ENCODE data around the gene ETNK2. TPM values are rescaled to one million over a fixed set of nuclear protein-coding genes. Genes with fewer than 3 reads are reported as not detected.

ETNK2 gene
- total RNA-seq, 2 experiments from 2014 or later = 1.9 TPM; not detected in 1

GRCh38 chr1:204116539-204116938 is 35.3 kb downstream of the ETNK2 start:
- H3K4me1 ChIP-seq (ENCODE audit: insufficient read depth, low read length, poor library complexity, severe bottlenecking) = peaks cover 9% of the 10 kb centered on the region
- no peak overlapping the region for H3K4me3 ChIP-seq (ENCODE audit: low read depth, low read length, poor library complexity, severe bottlenecking)
- H4K20me1 ChIP-seq (ENCODE audit: insufficient read depth, low read length) = no peaks in the 10 kb centered on the region
- intact Hi-C loops (cut with micrococcal nuclease; ENCODE audit: unreplicated experiment) = no loop called here
- H3K79me2 ChIP-seq (ENCODE audit: insufficient read depth, low read depth, low read length) = no peaks in the 10 kb centered on the region
- no peak overlapping the region for H2AFZ ChIP-seq (ENCODE audit: low read length)
- no peak overlapping the region for H3K4me2 ChIP-seq (ENCODE audit: low read length)
- H3K9me3 ChIP-seq (ENCODE audit: low read length) = no peaks in the 10 kb centered on the region
- ChIA-PET POLR2A (no interaction called here), CTCF (ENCODE audit: unreplicated experiment) (no interaction called here)
- BruUV-seq (replicated peaks) = no TSS peak
- no peak for TF ChIP-seq EZH2phosphoT487 (IDR thresholded peaks at IDR 0.05; ENCODE audit: borderline replicate concordance, low read depth, low read length)
- no peak for TF ChIP-seq CTCF (conservative IDR thresholded peaks at IDR 0.05; ENCODE audit: low read length)
- H3K36me3 ChIP-seq (ENCODE audit: insufficient read depth, low read length) = no peaks in the 10 kb centered on the region
- no peak for DNase-seq (ENCODE audit: low spot score)
- H3K27ac ChIP-seq (ENCODE audit: low read depth, low read length, poor library complexity, severe bottlenecking) = no peak overlapping the region
- no peaks in the 10 kb centered on the region for H3K9me2 ChIP-seq (ENCODE audit: insufficient read depth, low read length)

GRCh38 chr1:204115116-204115515 is 36.7 kb downstream of the ETNK2 start:
- no TSS peak for BruUV-seq (replicated peaks)
- TF ChIP-seq EZH2phosphoT487 (IDR thresholded peaks at IDR 0.05; ENCODE audit: borderline replicate concordance, low read depth, low read length) (no peak), CTCF (conservative IDR thresholded peaks at IDR 0.05; ENCODE audit: low read length) (no peak)
- intact Hi-C loops (cut with micrococcal nuclease; ENCODE audit: unreplicated experiment) = no loop called here
- Histone ChIP-seq H3K27ac (ENCODE audit: low read depth, low read length, poor library complexity, severe bottlenecking) (no peak overlapping the region), H4K20me1 (ENCODE audit: insufficient read depth, low read length) (no peaks in the 10 kb centered on the region), H2AFZ (ENCODE audit: low read length) (no peak overlapping the region), H3K36me3 (ENCODE audit: insufficient read depth, low read length) (no peaks in the 10 kb centered on the region), H3K4me2 (ENCODE audit: low read length) (no peak overlapping the region), H3K9me2 (ENCODE audit: insufficient read depth, low read length) (no peaks in the 10 kb centered on the region), H3K4me3 (ENCODE audit: low read depth, low read length, poor library complexity, severe bottlenecking) (no peak overlapping the region), H3K9me3 (ENCODE audit: low read length) (no peaks in the 10 kb centered on the region), H3K4me1 (ENCODE audit: insufficient read depth, low read length, poor library complexity, severe bottlenecking) (peaks cover 9% of the 10 kb centered on the region), H3K79me2 (ENCODE audit: insufficient read depth, low read depth, low read length) (no peaks in the 10 kb centered on the region)
- POLR2A ChIA-PET = interaction anchor here (0.6 to 0.7 kb wide), 8 partner anchors 10 to 632 kb away, joined by 4 to 8 read pairs (median 5); no protein-coding TSS in a partner anchor
- CTCF ChIA-PET (ENCODE audit: unreplicated experiment) = interaction anchor here (0.7 kb wide), 1 partner anchor 14 kb away, joined by 3 read pairs; no protein-coding TSS in a partner anchor
- no peak for DNase-seq (ENCODE audit: low spot score)

- no peak for DNase-seq (ENCODE audit: low spot score)
- H3K79me2 ChIP-seq (ENCODE audit: insufficient read depth, low read depth, low read length) = no peaks in the 10 kb centered on the region
- H3K4me1 ChIP-seq (ENCODE audit: insufficient read depth, low read length, poor library complexity, severe bottlenecking) = peaks cover 9% of the 10 kb centered on the region
- no peak overlapping the region for H3K4me2 ChIP-seq (ENCODE audit: low read length)
- H3K4me3 ChIP-seq (ENCODE audit: low read depth, low read length, poor library complexity, severe bottlenecking) = no peak overlapping the region
- H3K9me3 ChIP-seq (ENCODE audit: low read length) = no peaks in the 10 kb centered on the region
- no peaks in the 10 kb centered on the region for H4K20me1 ChIP-seq (ENCODE audit: insufficient read depth, low read length)
- CTCF ChIA-PET (ENCODE audit: unreplicated experiment) = no interaction called here
- no TSS peak for BruUV-seq (replicated peaks)
- H3K36me3 ChIP-seq (ENCODE audit: insufficient read depth, low read length) = no peaks in the 10 kb centered on the region
- H3K9me2 ChIP-seq (ENCODE audit: insufficient read depth, low read length) = no peaks in the 10 kb centered on the region
- H3K27ac ChIP-seq (ENCODE audit: low read depth, low read length, poor library complexity, severe bottlenecking) = no peak overlapping the region
- no peak overlapping the region for H2AFZ ChIP-seq (ENCODE audit: low read length)
- TF ChIP-seq CTCF (conservative IDR thresholded peaks at IDR 0.05; ENCODE audit: low read length) (no peak), EZH2phosphoT487 (IDR thresholded peaks at IDR 0.05; ENCODE audit: borderline replicate concordance, low read depth, low read length) (no peak)
- intact Hi-C loops (cut with micrococcal nuclease; ENCODE audit: unreplicated experiment) = no loop called here
- POLR2A ChIA-PET = no interaction called here
Measured at GRCh38 chr1:204114606-204115005, 37.2 kb downstream of the ETNK2 start.

Data from OCI-LY7 (cell line).